ENCODE data around the gene JUND.

Gene JUND

DNA sequence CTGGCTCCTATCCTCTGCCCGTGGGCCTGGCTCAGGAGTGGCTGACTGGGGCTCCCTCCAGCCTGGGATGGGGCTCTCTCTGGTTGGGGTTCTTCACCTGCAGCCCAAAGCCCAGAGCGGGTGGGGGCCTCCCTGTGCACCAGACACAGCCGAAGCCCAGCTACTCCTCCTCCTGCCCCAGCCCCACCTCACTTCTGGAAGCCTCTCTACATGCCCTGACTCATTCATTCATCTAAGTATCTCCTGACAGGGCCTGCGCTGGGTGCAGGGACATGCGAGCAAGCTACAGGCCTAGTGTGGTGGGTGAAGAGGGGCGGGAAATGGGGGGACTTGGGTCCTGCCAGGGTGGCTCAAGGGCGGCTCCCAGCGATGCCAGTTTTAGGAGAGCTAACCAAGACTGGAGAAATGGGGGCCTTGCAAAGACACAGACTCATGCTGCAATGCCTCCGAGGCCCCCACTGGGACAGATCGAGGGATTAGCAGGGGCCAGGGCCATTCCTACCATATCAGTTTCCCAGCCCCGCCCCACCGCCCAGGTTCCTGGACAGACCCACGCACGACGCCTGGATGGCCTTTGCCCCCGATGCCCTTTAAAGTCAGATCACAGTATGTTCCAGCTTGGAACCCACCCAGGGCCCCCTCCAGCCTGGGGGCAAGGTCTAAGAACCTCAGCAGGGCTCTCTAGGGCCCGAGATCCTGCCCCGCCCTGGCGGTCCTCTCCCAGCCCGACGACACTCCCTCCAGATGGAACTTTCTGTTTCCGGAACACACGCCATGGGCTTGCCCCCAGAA is 28.9 kb upstream of the JUND start:
- no peak overlapping the region for H3K4me3 ChIP-seq
- peaks cover 0 to 68% (median 32%) of the 10 kb centered on the region in 3 donors for H3K36me3 ChIP-seq
- peaks cover 15 to 56% (median 36%) of the 10 kb centered on the region in 4 donors for H3K4me1 ChIP-seq
- H3K9me3 ChIP-seq = no peaks in the 10 kb centered on the region
- TF ChIP-seq, protein P1, sequence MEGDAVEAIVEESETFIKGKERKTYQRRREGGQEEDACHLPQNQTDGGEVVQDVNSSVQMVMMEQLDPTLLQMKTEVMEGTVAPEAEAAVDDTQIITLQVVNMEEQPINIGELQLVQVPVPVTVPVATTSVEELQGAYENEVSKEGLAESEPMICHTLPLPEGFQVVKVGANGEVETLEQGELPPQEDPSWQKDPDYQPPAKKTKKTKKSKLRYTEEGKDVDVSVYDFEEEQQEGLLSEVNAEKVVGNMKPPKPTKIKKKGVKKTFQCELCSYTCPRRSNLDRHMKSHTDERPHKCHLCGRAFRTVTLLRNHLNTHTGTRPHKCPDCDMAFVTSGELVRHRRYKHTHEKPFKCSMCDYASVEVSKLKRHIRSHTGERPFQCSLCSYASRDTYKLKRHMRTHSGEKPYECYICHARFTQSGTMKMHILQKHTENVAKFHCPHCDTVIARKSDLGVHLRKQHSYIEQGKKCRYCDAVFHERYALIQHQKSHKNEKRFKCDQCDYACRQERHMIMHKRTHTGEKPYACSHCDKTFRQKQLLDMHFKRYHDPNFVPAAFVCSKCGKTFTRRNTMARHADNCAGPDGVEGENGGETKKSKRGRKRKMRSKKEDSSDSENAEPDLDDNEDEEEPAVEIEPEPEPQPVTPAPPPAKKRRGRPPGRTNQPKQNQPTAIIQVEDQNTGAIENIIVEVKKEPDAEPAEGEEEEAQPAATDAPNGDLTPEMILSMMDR (IDR thresholded peaks at IDR 0.05) = no peak
- H3K27me3 ChIP-seq = no peaks in the 10 kb centered on the region
- H3K27ac ChIP-seq = no peak overlapping the region
- intact Hi-C loops (cut with DNase I; ENCODE audit: low total_unique reads) = no loop called here
- DNase-seq = no peak

DNA sequence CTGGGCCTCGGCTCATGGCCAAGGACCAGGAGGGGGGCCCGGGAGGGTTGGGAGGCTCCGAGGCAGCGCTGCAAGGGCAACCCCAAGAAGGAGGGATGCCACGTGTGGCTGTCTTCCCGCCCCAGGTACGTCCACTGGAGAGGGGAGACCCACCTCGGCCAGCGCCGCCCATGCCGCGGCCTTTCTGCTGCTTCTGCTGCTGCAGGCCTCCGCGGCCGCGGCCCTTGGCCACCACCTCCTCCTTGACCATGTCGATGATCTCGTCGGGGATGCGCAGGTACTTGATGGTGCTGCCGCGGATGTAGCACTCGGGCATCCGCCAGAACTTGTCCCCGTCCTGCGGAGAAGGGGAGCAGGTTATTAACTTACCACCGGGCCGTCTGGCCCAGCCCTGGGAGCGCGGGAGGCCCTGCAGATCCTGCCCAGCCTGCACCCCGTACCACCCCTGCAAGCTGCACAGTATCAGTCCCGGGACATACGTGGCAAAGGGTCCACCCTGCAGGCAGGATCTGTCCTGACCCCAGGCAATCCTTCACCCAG is 28.2 kb upstream of the JUND start:
- Histone ChIP-seq H3K36me3 (peaks cover 0 to 68% (median 32%) of the 10 kb centered on the region in 3 donors), H3K27me3 (no peaks in the 10 kb centered on the region), H3K27ac (peak overlapping the region; percentile 97 to 100), H3K9me3 (no peaks in the 10 kb centered on the region), H3K4me3 (no peak overlapping the region), H3K4me1 (peaks cover 15 to 62% (median 42%) of the 10 kb centered on the region in 4 donors)
- DNase-seq = no peak
- intact Hi-C loops (cut with DNase I; ENCODE audit: low total_unique reads) = no loop called here
- TF ChIP-seq, protein P1 (IDR thresholded peaks at IDR 0.05) = no peak

DNA sequence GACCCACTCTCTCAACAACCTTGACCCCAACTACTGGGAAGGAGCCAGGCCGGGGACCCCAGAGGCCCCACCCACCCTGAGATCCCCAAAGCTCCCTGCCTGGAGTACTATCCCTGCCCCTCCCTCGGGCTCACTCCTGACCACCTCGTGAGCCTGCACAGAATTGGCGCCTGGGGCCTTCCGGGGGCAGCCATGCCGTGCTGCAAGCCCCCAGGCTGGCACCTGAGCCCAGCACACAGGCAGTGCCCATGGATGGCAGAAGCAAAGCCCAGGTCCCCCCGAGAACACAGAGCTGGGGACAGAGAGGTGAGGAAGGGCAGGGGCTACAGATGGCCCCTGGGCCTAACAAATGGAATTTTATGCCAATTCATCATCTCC is 27.5 kb upstream of the JUND start:
- Histone ChIP-seq H3K27me3 (no peaks in the 10 kb centered on the region), H3K27ac (peak overlapping the region; percentile 97 to 100), H3K4me1 (peaks cover 15 to 59% (median 46%) of the 10 kb centered on the region in 4 donors), H3K9me3 (no peaks in the 10 kb centered on the region), H3K36me3 (peaks cover 0 to 64% (median 32%) of the 10 kb centered on the region in 3 donors), H3K4me3 (no peak overlapping the region)
- intact Hi-C loops (cut with DNase I; ENCODE audit: low total_unique reads) = no loop called here
- DNase-seq = no peak
- TF ChIP-seq, protein P1 (IDR thresholded peaks at IDR 0.05) = no peak

DNA sequence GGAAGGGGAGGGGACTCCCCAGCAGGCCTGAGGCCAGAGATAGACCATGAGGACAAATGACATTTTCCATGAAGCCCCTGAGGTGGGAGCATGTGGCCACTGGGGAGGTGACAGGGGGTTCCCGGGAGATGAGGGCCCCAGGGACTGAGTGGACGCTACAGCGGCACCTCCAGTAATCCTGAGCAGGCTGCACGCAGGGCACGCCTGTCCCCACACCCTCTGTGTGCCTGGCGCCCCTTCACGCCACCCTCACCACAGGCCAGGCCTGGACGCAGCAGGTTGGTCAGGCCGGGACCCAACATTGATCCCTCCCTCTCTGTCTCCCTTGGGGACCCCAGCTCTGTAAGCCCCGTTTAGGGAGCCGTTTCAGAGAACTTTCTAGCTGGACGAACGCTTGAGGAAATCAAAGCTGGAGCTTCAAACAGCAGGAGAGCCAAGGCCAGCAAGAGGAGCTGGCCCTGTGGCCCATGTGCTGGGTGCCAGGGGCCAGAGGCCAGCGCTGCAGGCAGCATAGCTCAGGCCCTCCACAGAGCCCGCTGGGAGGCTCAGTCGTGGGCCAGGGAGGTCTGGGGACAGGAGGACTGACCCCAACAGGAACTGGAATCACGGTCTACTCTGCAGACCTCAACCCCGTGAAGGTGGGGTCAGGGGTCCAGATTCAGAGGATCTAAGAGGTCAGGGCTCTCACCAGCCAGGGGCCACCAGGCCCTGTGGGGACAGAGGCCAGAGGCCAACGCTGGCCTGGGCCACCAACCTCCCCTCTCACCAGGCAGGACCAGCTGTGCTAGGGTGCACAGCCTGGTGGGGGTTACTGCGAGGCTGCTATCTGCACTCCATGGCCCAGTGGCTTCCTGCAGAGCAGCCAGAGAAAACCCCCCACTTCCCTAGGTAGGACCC is 26.9 kb upstream of the JUND start:
- peak in 1 of 2 donors; percentile 72 for DNase-seq
- H3K27ac ChIP-seq = peak overlapping the region; percentile 97 to 100
- H3K4me3 ChIP-seq = no peak overlapping the region
- no peaks in the 10 kb centered on the region for H3K27me3 ChIP-seq
- peaks cover 0 to 58% (median 32%) of the 10 kb centered on the region in 3 donors for H3K36me3 ChIP-seq
- no peaks in the 10 kb centered on the region for H3K9me3 ChIP-seq
- intact Hi-C loops (cut with DNase I; ENCODE audit: low total_unique reads) = no loop called here
- peaks cover 15 to 59% (median 53%) of the 10 kb centered on the region in 4 donors for H3K4me1 ChIP-seq
- TF ChIP-seq, protein P1 (IDR thresholded peaks at IDR 0.05) = no peak

DNA sequence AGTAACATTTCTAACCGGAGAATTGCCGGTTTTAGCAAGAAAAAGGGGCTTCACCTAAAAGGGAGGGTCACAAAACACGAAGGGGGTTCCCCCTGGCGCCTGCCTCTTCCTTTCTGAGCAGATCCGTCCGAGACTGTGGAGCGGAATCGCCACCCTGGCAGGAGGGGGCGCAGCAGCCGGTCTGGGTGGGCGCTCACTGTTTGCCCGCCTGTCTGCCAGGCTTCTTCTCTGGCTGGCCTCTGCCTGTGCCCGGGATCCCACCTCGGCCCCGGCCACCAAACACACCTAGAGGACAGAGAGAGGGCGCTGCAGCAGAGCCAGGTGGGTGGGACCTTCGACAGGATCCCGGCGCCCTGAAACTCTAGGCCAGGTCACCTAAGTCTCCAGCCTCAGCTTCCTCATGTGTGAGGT is 25.9 kb upstream of the JUND start:
- Histone ChIP-seq H3K36me3 (peaks cover 0 to 52% (median 29%) of the 10 kb centered on the region in 3 donors), H3K4me1 (peaks cover 15 to 68% (median 62%) of the 10 kb centered on the region in 4 donors), H3K9me3 (no peaks in the 10 kb centered on the region), H3K27me3 (no peaks in the 10 kb centered on the region), H3K4me3 (peak overlapping the region; percentile 32 to 34), H3K27ac (peak overlapping the region; percentile 97 to 100)
- DNase-seq = peak in 1 of 2 donors; percentile 68
- intact Hi-C loops (cut with DNase I; ENCODE audit: low total_unique reads) = no loop called here
- TF ChIP-seq, protein P1 (IDR thresholded peaks at IDR 0.05) = peak; percentile 24 to 29

Measured in tibial artery (tissue), 4 donors.